Measurements from ENCODE around the gene GRB7. TPM values are rescaled to one million over a fixed set of nuclear protein-coding genes. Genes with fewer than 3 reads are reported as not detected.

The GRB7 gene
- total and polyA plus RNA-seq, 9 of the 15 experiments (the other 6 are each of a cell fraction or from before 2014, with no cell fraction given), result 0.04 to 6.2 (median 2.2) TPM

- H3K9me3 ChIP-seq (replicated peaks; ENCODE audit: control insufficient read depth, insufficient read depth, low read depth, low read length), result no peaks in the 10 kb centered on the region
- H3K79me2 ChIP-seq (ENCODE audit: control insufficient read depth, insufficient read depth, low read length), result no peaks in the 10 kb centered on the region
- BruUV-seq (replicated peaks), result no TSS peak
- peaks cover 0 to 6% of the 10 kb centered on the region in 2 experiments; a peak in 1 of 5 replicates for H3K27me3 ChIP-seq (ENCODE audit: control insufficient read depth in 2 of 2, insufficient read depth in 2 of 2, low read length in 2 of 2)
- no peak for DNase-seq (ENCODE audit: extremely low read depth in 1 of 4, low spot score in 3 of 4)
- no peak for ATAC-seq
- CTCF ChIA-PET (ENCODE audit: low intra/inter-chr PET ratio), result interaction anchor here (6.1 kb wide), 1 partner anchor 131 kb away, joined by 118 read pairs; no protein-coding TSS in a partner anchor
- H3K36me3 ChIP-seq (ENCODE audit: control insufficient read depth, insufficient read depth, low read length), result no peaks in the 10 kb centered on the region
- in situ Hi-C loops (cut with MboI), result no loop called here
- no peak overlapping the region for H3K9ac ChIP-seq (ENCODE audit: insufficient read depth in 1 of 2, low read depth in 2 of 2, low read length in 2 of 2)
- intact Hi-C loops (cut with micrococcal nuclease), result loop anchor here (5.0 kb wide), 1 partner anchor 80 kb away; no protein-coding TSS in a partner anchor
- H3K4me1 ChIP-seq (replicated peaks in 1 of 2; ENCODE audit: control insufficient read depth in 2 of 2, insufficient read depth in 2 of 2, low read length in 2 of 2), result peaks cover 9 to 43% of the 10 kb centered on the region in 2 experiments; a peak in 4 of 5 replicates
- H3K27ac ChIP-seq (ENCODE audit: extremely low read depth, low read depth, low read length), result no peak overlapping the region
- no peaks in the 10 kb centered on the region for H4K20me1 ChIP-seq (replicated peaks; ENCODE audit: control insufficient read depth, insufficient read depth, low read length)
- no peak overlapping the region for H3K4me2 ChIP-seq (ENCODE audit: insufficient read depth, low read length)
- no peaks in the 10 kb centered on the region for H3K9me1 ChIP-seq (ENCODE audit: control insufficient read depth, insufficient read depth, low read length)
- 65% methylated on average over 8 of the region's 13 CpGs for WGBS (ENCODE audit: insufficient coverage, low coverage, missing lambda C conversion rate)
- TF ChIP-seq SETDB1 (IDR thresholded peaks at IDR 0.05; ENCODE audit: low read length) (no peak), EGR1 (conservative IDR thresholded peaks at IDR 0.05) (0 out of 2 replicates have a peak, but pooled peaks have one; percentile 18)
- POLR2A ChIA-PET, result interaction anchor here (1.4 to 1.8 kb wide), 2 partner anchors 10 to 131 kb away, joined by 3 to 6 read pairs; no protein-coding TSS in a partner anchor
- no peak for FAIRE-seq
- no peak overlapping the region for H3K4me3 ChIP-seq
- H2AFZ ChIP-seq (ENCODE audit: low read depth, low read length), result no peak overlapping the region
These were observed 14.6 kb downstream of the GRB7 start for GRCh38 chr17:39752241-39752881.

DNA sequence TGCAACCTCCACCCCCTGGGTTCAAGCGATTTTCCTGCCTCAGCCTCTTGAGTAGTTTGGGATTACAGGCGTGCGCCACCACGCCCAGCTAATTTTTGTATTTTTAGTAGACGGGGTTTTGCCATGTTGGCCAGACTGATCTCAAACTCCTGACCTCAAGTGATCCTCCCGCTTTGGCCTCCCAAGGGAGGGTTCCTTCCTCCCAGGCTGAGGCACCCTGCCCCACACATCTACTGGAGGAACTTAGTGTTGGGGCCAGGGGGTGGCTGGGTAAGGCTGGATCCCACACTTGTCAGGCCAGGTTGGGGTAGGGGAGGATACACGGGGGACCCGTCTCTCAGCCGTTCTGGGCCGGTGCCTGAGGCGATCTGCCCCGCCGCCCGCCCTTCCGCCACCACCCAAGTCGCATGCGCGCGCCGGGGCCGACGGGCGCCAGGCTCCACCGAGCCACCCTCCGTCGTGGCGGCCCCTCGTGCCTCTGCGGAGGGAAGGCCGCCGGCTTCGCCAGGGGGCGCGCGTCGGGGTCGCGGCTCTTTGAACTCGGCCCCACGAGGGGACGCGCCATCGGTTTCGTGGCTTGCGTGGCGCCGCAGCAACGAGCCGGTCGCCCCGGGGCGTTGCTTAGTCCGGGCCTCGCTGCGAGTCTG, 15.9 kb downstream of the GRB7 start:
- in situ Hi-C loops (cut with MboI), result no loop called here
- ATAC-seq, result peak; percentile 46
- Histone ChIP-seq H3K4me2 (ENCODE audit: insufficient read depth, low read length) (peak overlapping the region; percentile 49), H3K9ac (ENCODE audit: insufficient read depth in 1 of 2, low read depth in 2 of 2, low read length in 2 of 2) (peak overlapping the region; percentile 67 to 98; a peak in 3 of 4 replicates), H3K9me3 (replicated peaks; ENCODE audit: control insufficient read depth, insufficient read depth, low read depth, low read length) (no peaks in the 10 kb centered on the region), H3K27me3 (ENCODE audit: control insufficient read depth in 2 of 2, insufficient read depth in 2 of 2, low read length in 2 of 2) (peaks cover 0 to 6% of the 10 kb centered on the region in 2 experiments; a peak in 1 of 5 replicates), H2AFZ (ENCODE audit: low read depth, low read length) (peak overlapping the region; percentile 85), H3K4me3 (peak overlapping the region; percentile 53), H3K36me3 (ENCODE audit: control insufficient read depth, insufficient read depth, low read length) (no peaks in the 10 kb centered on the region), H3K9me1 (ENCODE audit: control insufficient read depth, insufficient read depth, low read length) (no peaks in the 10 kb centered on the region), H4K20me1 (replicated peaks; ENCODE audit: control insufficient read depth, insufficient read depth, low read length) (no peaks in the 10 kb centered on the region), H3K4me1 (replicated peaks in 1 of 2; ENCODE audit: control insufficient read depth in 2 of 2, insufficient read depth in 2 of 2, low read length in 2 of 2) (peaks cover 9 to 43% of the 10 kb centered on the region in 2 experiments; a peak in 4 of 5 replicates), H3K27ac (ENCODE audit: extremely low read depth, low read depth, low read length) (peak overlapping the region; percentile 64), H3K79me2 (ENCODE audit: control insufficient read depth, insufficient read depth, low read length) (no peaks in the 10 kb centered on the region)
- WGBS (ENCODE audit: insufficient coverage, low coverage, missing lambda C conversion rate), result 23% methylated on average over 46 of the region's 55 CpGs
- DNase-seq (ENCODE audit: extremely low read depth in 1 of 4, low spot score in 3 of 4), result peak in 2 of 4 experiments; percentile 84 to 86
- no TSS peak for BruUV-seq (replicated peaks)
- FAIRE-seq, result no peak
- CTCF ChIA-PET (ENCODE audit: low intra/inter-chr PET ratio), result interaction anchor here (0.6 to 6.1 kb wide), 7 partner anchors 23 to 723 kb away, joined by 3 to 118 read pairs (median 6); partner anchors contain the start of gene MIEN1
- POLR2A ChIA-PET, result interaction anchor here (0.7 to 1.8 kb wide), 4 partner anchors 9 to 201 kb away, joined by 3 to 6 read pairs (median 4); partner anchors contain the start of gene PGAP3
- intact Hi-C loops (cut with micrococcal nuclease), result loop anchor here (1.0 to 5.0 kb wide), 2 partner anchors 81 to 131 kb away; no protein-coding TSS in a partner anchor
- TF ChIP-seq NFIC (IDR thresholded peaks at IDR 0.05) (peak; percentile 66; the same call in 1 of the 2 replicates), EGR1 (conservative IDR thresholded peaks at IDR 0.05) (no peak; the same call in none of the 2 replicates), KDM5B (IDR thresholded peaks at IDR 0.05; ENCODE audit: insufficient replicate concordance, low read depth, low read length) (no peak), PCBP1 (IDR thresholded peaks at IDR 0.05; ENCODE audit: low read depth, low read length, poor library complexity, severe bottlenecking) (peak; percentile 42), CEBPB (tag; IDR thresholded peaks at IDR 0.05) (no peak), NRF1 (conservative IDR thresholded peaks at IDR 0.05 in 1 of 2, IDR thresholded peaks at IDR 0.05 in 1 of 2) (peak; percentile 61 to 78), MCM2 (IDR thresholded peaks at IDR 0.05; ENCODE audit: low read depth) (no peak), SMAD4 (CRISPR knock-in tag; conservative IDR thresholded peaks at IDR 0.05) (peak; percentile 89; the same call in 1 of the 2 replicates), RBM22 (IDR thresholded peaks at IDR 0.05; ENCODE audit: low read depth, low read length, poor library complexity, severe bottlenecking) (no peak)
- TF ChIP-seq, protein P1, sequence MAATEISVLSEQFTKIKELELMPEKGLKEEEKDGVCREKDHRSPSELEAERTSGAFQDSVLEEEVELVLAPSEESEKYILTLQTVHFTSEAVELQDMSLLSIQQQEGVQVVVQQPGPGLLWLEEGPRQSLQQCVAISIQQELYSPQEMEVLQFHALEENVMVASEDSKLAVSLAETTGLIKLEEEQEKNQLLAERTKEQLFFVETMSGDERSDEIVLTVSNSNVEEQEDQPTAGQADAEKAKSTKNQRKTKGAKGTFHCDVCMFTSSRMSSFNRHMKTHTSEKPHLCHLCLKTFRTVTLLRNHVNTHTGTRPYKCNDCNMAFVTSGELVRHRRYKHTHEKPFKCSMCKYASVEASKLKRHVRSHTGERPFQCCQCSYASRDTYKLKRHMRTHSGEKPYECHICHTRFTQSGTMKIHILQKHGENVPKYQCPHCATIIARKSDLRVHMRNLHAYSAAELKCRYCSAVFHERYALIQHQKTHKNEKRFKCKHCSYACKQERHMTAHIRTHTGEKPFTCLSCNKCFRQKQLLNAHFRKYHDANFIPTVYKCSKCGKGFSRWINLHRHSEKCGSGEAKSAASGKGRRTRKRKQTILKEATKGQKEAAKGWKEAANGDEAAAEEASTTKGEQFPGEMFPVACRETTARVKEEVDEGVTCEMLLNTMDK (IDR thresholded peaks at IDR 0.05; ENCODE audit: borderline replicate concordance, insufficient read depth, low read depth, low read length, poor library complexity, severe bottlenecking), result peak; percentile 58

Measured in K562 (cell line).